Fibroblast of pulmonary artery (primary cell): Measurements from ENCODE around the gene TCF4.

Source experiments
- DNase-seq: peaks from one replicate; pipeline ENCODE4 v3.0.0-alpha.2; 2010; ENCODE audit warnings: low read depth
- H3K4me3 ChIP-seq: replicated peaks from 2 replicates; pipeline ENCODE4 v1.5.1; 2011; ENCODE audit warnings: low read depth, mild to moderate bottlenecking, control low read depth, low read length, moderate library complexity
- TF ChIP-seq, protein P1 (sequence below): IDR thresholded peaks from 2 replicates; pipeline ENCODE4 v1.5.1; 2011; ENCODE audit warnings: mild to moderate bottlenecking, control low read depth, low read length, inconsistent platforms; ENCODE audit errors: missing control alignments

Gene TCF4

GRCh38 chr18:55269622-55270021, 318.4 kb downstream of the TCF4 start:
- no peak for DNase-seq
- TF ChIP-seq, protein P1, sequence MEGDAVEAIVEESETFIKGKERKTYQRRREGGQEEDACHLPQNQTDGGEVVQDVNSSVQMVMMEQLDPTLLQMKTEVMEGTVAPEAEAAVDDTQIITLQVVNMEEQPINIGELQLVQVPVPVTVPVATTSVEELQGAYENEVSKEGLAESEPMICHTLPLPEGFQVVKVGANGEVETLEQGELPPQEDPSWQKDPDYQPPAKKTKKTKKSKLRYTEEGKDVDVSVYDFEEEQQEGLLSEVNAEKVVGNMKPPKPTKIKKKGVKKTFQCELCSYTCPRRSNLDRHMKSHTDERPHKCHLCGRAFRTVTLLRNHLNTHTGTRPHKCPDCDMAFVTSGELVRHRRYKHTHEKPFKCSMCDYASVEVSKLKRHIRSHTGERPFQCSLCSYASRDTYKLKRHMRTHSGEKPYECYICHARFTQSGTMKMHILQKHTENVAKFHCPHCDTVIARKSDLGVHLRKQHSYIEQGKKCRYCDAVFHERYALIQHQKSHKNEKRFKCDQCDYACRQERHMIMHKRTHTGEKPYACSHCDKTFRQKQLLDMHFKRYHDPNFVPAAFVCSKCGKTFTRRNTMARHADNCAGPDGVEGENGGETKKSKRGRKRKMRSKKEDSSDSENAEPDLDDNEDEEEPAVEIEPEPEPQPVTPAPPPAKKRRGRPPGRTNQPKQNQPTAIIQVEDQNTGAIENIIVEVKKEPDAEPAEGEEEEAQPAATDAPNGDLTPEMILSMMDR, result no peak
- no peak overlapping the region for H3K4me3 ChIP-seq

DNA sequence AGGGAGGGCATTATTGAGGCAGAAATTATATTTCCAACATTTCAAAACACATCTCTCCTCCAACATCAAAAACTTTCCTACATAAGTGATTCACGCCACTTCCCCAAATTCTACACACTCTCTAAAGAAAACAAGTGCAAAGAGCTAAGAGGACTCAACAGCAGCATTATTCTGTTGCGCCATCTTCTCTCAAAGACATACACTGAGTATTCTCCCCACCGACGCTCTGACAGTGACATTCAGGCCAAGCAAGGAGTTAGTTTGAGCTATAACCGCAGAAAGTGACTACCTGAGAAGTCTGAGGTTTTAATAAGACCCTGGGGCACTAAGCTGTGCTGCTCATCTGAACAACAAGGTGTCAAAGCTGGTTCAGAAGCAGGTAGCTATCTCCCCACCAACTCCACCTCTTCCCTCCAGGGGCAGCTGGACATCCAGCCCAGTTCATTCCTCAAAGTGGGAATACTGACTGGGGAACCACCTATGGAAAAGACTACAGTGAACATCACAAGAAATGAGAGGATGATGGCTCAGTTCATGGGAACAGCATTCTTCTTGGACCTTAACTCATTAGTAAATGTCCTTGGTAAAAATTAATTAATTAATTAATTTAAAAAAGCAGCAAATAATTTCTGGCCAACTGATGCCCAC, 319.2 kb downstream of the TCF4 start:
- TF ChIP-seq, protein P1, result no peak
- DNase-seq, result no peak
- no peak overlapping the region for H3K4me3 ChIP-seq

- DNase-seq, result no peak
- TF ChIP-seq, protein P1, result no peak
- H3K4me3 ChIP-seq, result no peak overlapping the region
Observed at GRCh38 chr18:55268151-55268601, 319.8 kb downstream of the TCF4 start.

- DNase-seq, result no peak
- TF ChIP-seq, protein P1, result no peak
- no peak overlapping the region for H3K4me3 ChIP-seq
Observed at GRCh38 chr18:55266981-55267380, 321.0 kb downstream of the TCF4 start.

DNA sequence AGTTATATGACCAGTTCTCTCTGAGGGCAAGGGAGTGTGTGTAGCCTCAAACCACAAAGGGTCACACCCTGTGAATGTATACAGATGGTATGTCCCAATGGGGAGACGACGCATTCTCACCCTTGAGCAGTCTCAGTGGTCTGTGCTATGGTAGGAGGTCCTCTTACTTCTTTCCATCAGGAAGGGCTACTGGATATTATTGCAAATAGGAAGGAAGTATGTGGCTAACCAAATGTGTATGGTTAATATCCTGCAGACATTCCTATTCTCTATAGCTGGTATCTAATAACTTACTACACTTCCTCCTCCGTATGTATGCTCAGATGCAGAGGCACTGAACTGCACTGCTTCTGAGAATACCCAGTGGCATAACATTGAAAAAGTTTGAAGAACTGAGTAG, 322.0 kb downstream of the TCF4 start:
- no peak overlapping the region for H3K4me3 ChIP-seq
- TF ChIP-seq, protein P1, result no peak
- DNase-seq, result peak; percentile 53

DNA sequence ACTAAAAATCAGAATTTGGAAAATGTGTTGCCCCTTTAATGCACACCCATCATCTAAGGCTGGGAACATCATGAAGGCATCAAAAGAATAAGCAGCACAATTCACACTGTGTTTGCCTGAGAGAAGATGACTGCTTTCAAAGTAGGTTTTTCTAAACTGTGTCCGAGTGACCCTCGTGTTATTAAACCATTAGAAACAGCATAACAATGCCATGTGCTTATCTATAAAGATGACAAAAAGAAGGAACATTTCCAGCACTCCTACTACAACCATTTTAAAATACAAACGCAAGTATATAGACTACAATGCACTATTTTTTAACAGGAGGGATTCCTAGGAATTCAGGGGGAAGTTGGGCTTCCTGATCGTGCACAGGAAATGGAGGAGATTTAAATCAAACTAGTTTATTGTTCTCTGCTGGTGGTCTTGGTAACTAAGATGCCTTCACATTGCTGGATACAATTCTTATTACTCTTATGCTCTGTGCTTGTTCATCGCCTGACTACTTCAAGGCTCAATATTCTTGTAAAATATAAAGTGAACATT, 322.8 kb downstream of the TCF4 start:
- TF ChIP-seq, protein P1, result no peak
- peak; percentile 46 for DNase-seq
- H3K4me3 ChIP-seq, result no peak overlapping the region

GRCh38 chr18:55264108-55264507, 323.9 kb downstream of the TCF4 start:
- DNase-seq, result peak; percentile 60
- no peak overlapping the region for H3K4me3 ChIP-seq
- TF ChIP-seq, protein P1, result no peak
